Heart right ventricle (tissue), 16 donors: ENCODE results near the gene SIGLEC7. TPM values are rescaled to one million over a fixed set of nuclear protein-coding genes. Genes with fewer than 3 reads are reported as not detected.

Experiments used
- ATAC-seq, 8 donors: fragments of 200-7000 bp; cut with Tn5 transposase; one replicate each; pipeline ENCODE4 v1.9.1; 2020; ENCODE audit warnings: mild to moderate bottlenecking in 8 of 8, moderate library complexity in 8 of 8, moderate number of reproducible peaks in 1 of 8
- DNase-seq, 2 donors: peaks; one replicate each; pipeline ENCODE4 v3.0.0-alpha.2; 2020
- H3K27ac ChIP-seq, 10 donors: fragments of 200-600 bp; sonication (generic) in 2 of 10; one replicate each; pipeline versions ENCODE4 v1.5.0 to v1.8.0; 2020 to 2022; ENCODE audit warnings: mild to moderate bottlenecking in 3 of 10
- H3K27me3 ChIP-seq, 7 donors: fragments of 200-600 bp; one replicate each; pipeline ENCODE4 v1.8.0; 2021 to 2022; ENCODE audit warnings: mild to moderate bottlenecking in 2 of 7
- H3K36me3 ChIP-seq, 9 donors: fragments of 200-600 bp; sonication (generic) in 1 of 9; one replicate each; pipeline versions ENCODE4 v1.5.0 to v1.8.0; 2020 to 2022; ENCODE audit warnings: mild to moderate bottlenecking in 2 of 9
- H3K4me1 ChIP-seq, 9 donors: fragments of 200-600 bp; sonication (generic) in 1 of 9; one replicate each; pipeline versions ENCODE4 v1.5.0 to v1.8.0; 2020 to 2022; ENCODE audit warnings: mild to moderate bottlenecking in 4 of 9
- H3K4me3 ChIP-seq, 10 donors: fragments of 200-600 bp; sonication (generic) in 2 of 10; one replicate each; pipeline versions ENCODE4 v1.5.0 to v1.8.0; 2020 to 2022; ENCODE audit warnings: mild to moderate bottlenecking in 7 of 10, moderate library complexity in 2 of 10
- H3K9me3 ChIP-seq, 11 donors: fragments of 200-600 bp in 10 of 11; sonication (generic) in 2 of 11; one replicate each; pipeline versions ENCODE4 v1.5.0 to v1.8.0; 2013 to 2022; ENCODE audit warnings: mild to moderate bottlenecking in 2 of 11, control low read depth in 1 of 11, moderate library complexity in 1 of 11
- CTCF ChIP-seq, 9 donors: fragments of 200-600 bp; sonication (generic) in 2 of 9; IDR thresholded peaks; one replicate each; pipeline versions ENCODE4 v1.5.0 to v1.8.0; 2021 to 2022; ENCODE audit warnings: antibody characterized with exemption in 9 of 9, mild to moderate bottlenecking in 5 of 9, moderate library complexity in 1 of 9
- WGBS, 2 donors: extraction: QIAGEN DNeasy Blood & Tissue Kit; methylation state at CpG; one replicate each; pipeline ENCODE4 v1.1.7; 2013; ENCODE audit warnings: inconsistent platforms in 1 of 2; 5-methylcytosine and 5-hydroxymethylcytosine counted together
- intact Hi-C, 10 donors: fragments of 100-400 bp; cut with DNase I; formaldehyde crosslinking; loops; one replicate each; pipeline versions ENCODE4 v1.11.1 to v1.14.2; 2022
- polyA plus RNA-seq, 2 donors: library from polyadenylated mRNA; stranded (reverse); fragments of 200-250 nt; gene quantifications; one replicate each; pipeline ENCODE4 v1.2.3, GENCODE V29; 2013
- total RNA-seq, 10 donors: library from RNA; stranded (reverse); fragmentation: NEBNext Ultra II Directional in 3 of 10; extraction: Animal tissue kit (Norgen Biotek cat#: 25700) in 3 of 10; gene quantifications; one replicate each; pipeline versions ENCODE4 v1.2.1 to v1.2.4, GENCODE V29; 2021 to 2023
- donor health status: Arrhythmogenic right ventricular cardiomyopathy.
- donor health status: ischemic (EF 13 %, LVEDD 7.1; RV severe dilation, severe dysfunction).
- donor health status: healthy with polysubstance abuse.
- donor health status: DM: no; HTN: yes; CAD: no.
- donor health status: DM: no; HTN: no; CAD: no.
- donor health status: ischemic (EF 25% LVEDD 6.9; RV normal size, moderate dysfunction).
- donor health status: ischemic (EF 25% LVEDD 5.7; RV mildly dilated, moderate dysfunction).
- donor health status: healthy.
- donor health status: DM: yes; HTN: yes; CAD: no.
- donor health status: Ischemic cardiomyopathy.
- donor health status: ischemic (EF 35%, LVEDD 5.7; RV mildly dilated, moderate dysfunction).
- donor health status: nonischemic (EF 11% LVEDD 7.7; RV severe dilation, severe dysfunction).
- donor health status: DM: yes; HTN: yes; CAD: no.
- donor health status: PGD.
- donor health status: ischemic (EF 29% LVEDD 5.4; RV normal size, mild dysfunction).
- donor health status: nonischemic (EF 23%, LVEDD 6.1; RV moderate dilation, normal function).

SIGLEC7 gene
- total and polyA plus RNA-seq, 12 donors = 0.15 to 2.9 (median 0.65) TPM; not detected in 2

GRCh38 chr19:51143486-51143885 lies 1.4 kb downstream of the SIGLEC7 start:
- H3K27me3 ChIP-seq = peaks cover 0 to 37% (median 8%) of the 10 kb centered on the region in 7 donors
- peaks cover 0 to 70% (median 0%) of the 10 kb centered on the region in 9 donors for H3K4me1 ChIP-seq
- no peaks in the 10 kb centered on the region for H3K9me3 ChIP-seq
- H3K27ac ChIP-seq = peak overlapping the region in 1 of 10 donors; percentile 93
- no peak for ATAC-seq
- DNase-seq = no peak
- intact Hi-C loops = no loop called here
- H3K36me3 ChIP-seq = no peaks in the 10 kb centered on the region
- peak overlapping the region in 1 of 10 donors; percentile 19 for H3K4me3 ChIP-seq
- TF ChIP-seq CTCF (IDR thresholded peaks at IDR 0.05) = no peak
- WGBS, 2 donors = 81 to 83% methylated on average over 5 of the region's 5 CpGs

- ATAC-seq = no peak
- no peak for TF ChIP-seq CTCF (IDR thresholded peaks at IDR 0.05)
- intact Hi-C loops = no loop called here
- H3K27me3 ChIP-seq = peaks cover 0 to 34% (median 8%) of the 10 kb centered on the region in 7 donors
- H3K9me3 ChIP-seq = peaks cover 0 to 3% (median 0%) of the 10 kb centered on the region in 11 donors
- H3K4me1 ChIP-seq = peaks cover 0 to 67% (median 0%) of the 10 kb centered on the region in 9 donors
- no peak overlapping the region for H3K4me3 ChIP-seq
- H3K27ac ChIP-seq = no peak overlapping the region
- no peak for DNase-seq
- WGBS, 2 donors = 86 to 90% methylated on average over 11 of the region's 11 CpGs
- no peaks in the 10 kb centered on the region for H3K36me3 ChIP-seq
Measured at GRCh38 chr19:51144482-51145045, 2.5 kb downstream of the SIGLEC7 start.

- intact Hi-C loops = no loop called here
- 63 to 71% methylated on average over 4 of the region's 4 CpGs for WGBS, 2 donors
- Histone ChIP-seq H3K9me3 (peaks cover 0 to 8% (median 0%) of the 10 kb centered on the region in 11 donors), H3K4me3 (no peak overlapping the region), H3K27me3 (peaks cover 0 to 30% (median 8%) of the 10 kb centered on the region in 7 donors), H3K4me1 (peaks cover 0 to 64% (median 0%) of the 10 kb centered on the region in 9 donors), H3K27ac (no peak overlapping the region), H3K36me3 (no peaks in the 10 kb centered on the region)
- no peak for TF ChIP-seq CTCF (IDR thresholded peaks at IDR 0.05)
- DNase-seq = no peak
- no peak for ATAC-seq
Measured at GRCh38 chr19:51145916-51146493, 3.9 kb downstream of the SIGLEC7 start.

- no peak for TF ChIP-seq CTCF (IDR thresholded peaks at IDR 0.05)
- DNase-seq (no peak), ATAC-seq (no peak)
- Histone ChIP-seq H3K27me3 (peaks cover 0 to 25% (median 6%) of the 10 kb centered on the region in 7 donors), H3K9me3 (peaks cover 0 to 8% (median 0%) of the 10 kb centered on the region in 11 donors), H3K4me1 (peaks cover 0 to 58% (median 0%) of the 10 kb centered on the region in 9 donors), H3K36me3 (no peaks in the 10 kb centered on the region), H3K4me3 (no peak overlapping the region), H3K27ac (no peak overlapping the region)
- WGBS, 2 donors = 89 to 92% methylated on average over 7 of the region's 7 CpGs
- intact Hi-C loops = no loop called here
Measured at GRCh38 chr19:51146751-51147150, 4.7 kb downstream of the SIGLEC7 start.
